BE2C (cell line): ENCODE data around the gene JAK1.

Experiments
- DNase-seq: peaks from one replicate; pipeline ENCODE4 v3.0.0-alpha.2; 2020
- H3K27me3 ChIP-seq: fragments of 250-450 bp; sonication (Bioruptor Pico); 2 replicates; pipeline ENCODE4 v1.5.1; 2020; ENCODE audit warnings: mild to moderate bottlenecking
- H3K36me3 ChIP-seq: fragments of 250-450 bp; sonication (Bioruptor Pico); 2 replicates; pipeline ENCODE4 v1.5.1; 2020; ENCODE audit warnings: mild to moderate bottlenecking
- H3K4me1 ChIP-seq: fragments of 250-450 bp; sonication (Bioruptor Pico); 2 replicates; pipeline ENCODE4 v1.5.1; 2020
- H3K4me3 ChIP-seq: 2 replicates; pipeline ENCODE4 v1.5.1; 2011; ENCODE audit warnings: low read depth, low read length
- H3K9me3 ChIP-seq: fragments of 250-450 bp; sonication (Bioruptor Pico); 2 replicates; pipeline ENCODE4 v1.5.1; 2020
- CTCF ChIP-seq: IDR thresholded peaks from 2 replicates; pipeline ENCODE4 v1.5.1; 2012; ENCODE audit warnings: mild to moderate bottlenecking, low read depth, low read length

The JAK1 gene

DNA sequence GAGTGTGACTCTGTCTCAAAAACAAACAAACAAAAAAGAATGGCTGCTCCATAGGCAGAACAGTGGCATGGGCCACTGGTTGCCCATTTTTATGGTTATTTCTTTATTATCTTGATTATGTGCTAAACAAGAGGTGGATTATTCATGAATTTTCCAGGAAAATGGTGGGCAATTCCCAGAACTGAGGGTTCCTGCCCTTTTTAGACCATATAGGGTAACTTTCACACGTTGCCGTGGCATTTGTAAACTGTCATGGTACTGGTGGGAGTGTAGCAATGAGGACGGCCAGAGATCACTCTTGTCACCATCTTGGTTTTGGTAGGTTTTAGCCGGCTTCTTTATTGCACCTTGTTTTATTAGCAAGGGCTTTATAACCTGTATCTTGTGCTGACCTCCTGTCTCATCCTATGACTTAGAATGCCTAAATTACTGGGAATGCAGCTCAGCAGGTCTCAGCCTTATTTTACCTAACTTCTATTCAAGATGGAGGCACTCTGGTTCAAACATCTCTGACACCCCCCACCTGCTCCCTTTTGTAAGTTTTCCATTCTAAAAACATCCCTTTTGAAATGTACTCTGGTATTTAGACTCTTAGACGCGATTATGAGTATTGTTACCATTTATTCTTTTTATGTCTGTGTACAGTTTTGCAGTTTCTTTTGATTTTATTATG is 164.4 kb downstream of the JAK1 start:
- H3K4me3 ChIP-seq: no peak overlapping the region
- DNase-seq: no peak
- no peak for TF ChIP-seq CTCF
- H3K36me3 ChIP-seq: no peaks in the 10 kb centered on the region
- no peaks in the 10 kb centered on the region for H3K4me1 ChIP-seq
- no peaks in the 10 kb centered on the region for H3K27me3 ChIP-seq
- no peaks in the 10 kb centered on the region for H3K9me3 ChIP-seq

DNA sequence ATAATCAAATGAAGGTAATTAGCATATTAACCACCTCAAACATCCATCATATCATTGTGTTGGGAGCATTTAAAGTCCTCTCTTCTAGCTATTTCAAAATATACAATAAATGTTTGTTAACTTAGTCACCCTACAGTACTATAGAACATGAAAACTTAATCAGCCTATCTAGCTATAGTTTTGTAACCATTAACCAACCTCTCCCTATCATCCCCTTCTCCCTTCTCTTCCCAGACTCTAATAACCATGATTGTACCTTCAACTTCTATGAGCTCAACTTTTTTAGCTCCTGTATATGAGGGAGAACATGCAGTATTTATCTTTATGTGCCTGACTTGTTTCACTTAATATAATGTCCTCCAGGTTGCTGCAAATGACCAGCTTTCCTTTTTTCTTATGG is 167.5 kb downstream of the JAK1 start:
- no peaks in the 10 kb centered on the region for H3K9me3 ChIP-seq

GRCh38 chr1:64790832-64791487 is 175.4 kb downstream of the JAK1 start:
- TF ChIP-seq CTCF: no peak
- no peak for DNase-seq

More for the DNA sequence above, 167.5 kb downstream of the JAK1 start:
- no peak for TF ChIP-seq CTCF
- no peaks in the 10 kb centered on the region for H3K36me3 ChIP-seq
- H3K4me1 ChIP-seq: no peaks in the 10 kb centered on the region
- no peak for DNase-seq
- no peak overlapping the region for H3K4me3 ChIP-seq
- no peaks in the 10 kb centered on the region for H3K27me3 ChIP-seq

More at GRCh38 chr1:64790832-64791487, 175.4 kb downstream of the JAK1 start:
- no peaks in the 10 kb centered on the region for H3K36me3 ChIP-seq
- H3K4me3 ChIP-seq: no peak overlapping the region
- H3K27me3 ChIP-seq: no peaks in the 10 kb centered on the region
- no peaks in the 10 kb centered on the region for H3K4me1 ChIP-seq
- no peaks in the 10 kb centered on the region for H3K9me3 ChIP-seq
